Suprapubic skin (tissue), 4 donors: ENCODE measurements around the gene UBXN10. TPM values are rescaled to one million over a fixed set of nuclear protein-coding genes. Genes with fewer than 3 reads are reported as not detected.

Source experiments
- DNase-seq, 2 donors: peaks; one replicate each; pipeline ENCODE4 v3.0.0-alpha.2; 2019; ENCODE audit warnings: low spot score in 2 of 2
- H3K27ac ChIP-seq: fragments of 200-600 bp; sonication (generic); one replicate; pipeline ENCODE4 v1.5.1; 2019
- H3K27me3 ChIP-seq: fragments of 200-600 bp; sonication (generic); one replicate; pipeline ENCODE4 v1.5.1; 2019
- H3K36me3 ChIP-seq: fragments of 200-600 bp; sonication (generic); one replicate; pipeline ENCODE4 v1.5.1; 2019
- H3K4me1 ChIP-seq: fragments of 200-600 bp; sonication (generic); one replicate; pipeline ENCODE4 v1.5.1; 2019
- H3K4me3 ChIP-seq: fragments of 200-600 bp; sonication (generic); one replicate; pipeline ENCODE4 v1.5.1; 2019; ENCODE audit warnings: mild to moderate bottlenecking
- H3K9me3 ChIP-seq: fragments of 200-600 bp; sonication (generic); one replicate; pipeline ENCODE4 v1.5.1; 2019
- CTCF ChIP-seq, 2 donors: fragments of 200-600 bp in 1 of 2; fragments of 450-650 bp in 1 of 2; sonication (generic) in 1 of 2; IDR thresholded peaks; one replicate each; pipeline ENCODE4 v1.5.1; 2016 to 2019; ENCODE audit warnings: antibody characterized with exemption in 2 of 2, mild to moderate bottlenecking in 1 of 2, moderate library complexity in 1 of 2
- EP300 ChIP-seq: sonication (generic); formaldehyde crosslinking; IDR thresholded peaks from one replicate; pipeline ENCODE4 v1.6.1; 2017; ENCODE audit warnings: antibody characterized with exemption
- POLR2A ChIP-seq, 2 donors: fragments of 450-650 bp; IDR thresholded peaks; one replicate each; pipeline ENCODE4 v1.6.1; 2017; ENCODE audit warnings: antibody characterized with exemption in 2 of 2, mild to moderate bottlenecking in 2 of 2, moderate library complexity in 2 of 2
- POLR2AphosphoS5 ChIP-seq, 3 donors: sonication (generic); formaldehyde crosslinking; IDR thresholded peaks; one replicate each; pipeline ENCODE4 v1.6.1; 2017; ENCODE audit warnings: antibody characterized with exemption in 3 of 3
- WGBS: methylation state at CpG from one replicate; pipeline ENCODE4 v1.1.5; 2018; 5-methylcytosine and 5-hydroxymethylcytosine counted together
- total RNA-seq, 4 donors: library from RNA; depleted of rRNA; stranded (reverse); fragments of >200 nt; gene quantifications; one replicate each; pipeline ENCODE4 v1.1.0, GENCODE V29; 2016

The UBXN10 gene
- total RNA-seq, 4 donors from 2014 or later = 0.48 to 1.0 (median 0.68) TPM

GRCh38 chr1:20220036-20220435 lies 34.1 kb downstream of the UBXN10 start:
- Histone ChIP-seq H3K9me3 (no peaks in the 10 kb centered on the region), H3K4me1 (no peaks in the 10 kb centered on the region), H3K27ac (no peak overlapping the region), H3K27me3 (peaks cover 37% of the 10 kb centered on the region), H3K36me3 (no peaks in the 10 kb centered on the region), H3K4me3 (no peak overlapping the region)
- DNase-seq = no peak
- TF ChIP-seq EP300 (no peak), CTCF (IDR thresholded peaks at IDR 0.05) (no peak), POLR2AphosphoS5 (IDR thresholded peaks at IDR 0.05) (no peak), POLR2A (IDR thresholded peaks at IDR 0.05) (no peak)
- WGBS = 32% methylated on average over 5 of the region's 5 CpGs

- DNase-seq = no peak
- H3K27me3 ChIP-seq = peaks cover 45% of the 10 kb centered on the region
- no peak overlapping the region for H3K4me3 ChIP-seq
- no peaks in the 10 kb centered on the region for H3K9me3 ChIP-seq
- TF ChIP-seq CTCF (IDR thresholded peaks at IDR 0.05) (no peak), POLR2AphosphoS5 (IDR thresholded peaks at IDR 0.05) (no peak), POLR2A (IDR thresholded peaks at IDR 0.05) (no peak), EP300 (no peak)
- H3K27ac ChIP-seq = no peak overlapping the region
- no peaks in the 10 kb centered on the region for H3K36me3 ChIP-seq
- no peaks in the 10 kb centered on the region for H3K4me1 ChIP-seq
- 91% methylated on average over 2 of the region's 2 CpGs for WGBS
Observed at GRCh38 chr1:20223106-20223505, 37.2 kb downstream of the UBXN10 start.

- no peak overlapping the region for H3K27ac ChIP-seq
- 65% methylated on average over 18 of the region's 18 CpGs for WGBS
- TF ChIP-seq POLR2A (IDR thresholded peaks at IDR 0.05) (no peak), CTCF (IDR thresholded peaks at IDR 0.05) (no peak), POLR2AphosphoS5 (IDR thresholded peaks at IDR 0.05) (no peak)
- H3K9me3 ChIP-seq = no peaks in the 10 kb centered on the region
- no peak for DNase-seq
- H3K4me3 ChIP-seq = no peak overlapping the region
- H3K36me3 ChIP-seq = no peaks in the 10 kb centered on the region
- no peaks in the 10 kb centered on the region for H3K4me1 ChIP-seq
- peaks cover 52% of the 10 kb centered on the region for H3K27me3 ChIP-seq
Observed at GRCh38 chr1:20223551-20224419, 37.9 kb downstream of the UBXN10 start.

GRCh38 chr1:20224546-20224945 lies 38.6 kb downstream of the UBXN10 start:
- DNase-seq = no peak
- 68% methylated on average over 3 of the region's 3 CpGs for WGBS
- no peaks in the 10 kb centered on the region for H3K4me1 ChIP-seq
- peaks cover 58% of the 10 kb centered on the region for H3K27me3 ChIP-seq
- H3K4me3 ChIP-seq = no peak overlapping the region
- no peak overlapping the region for H3K27ac ChIP-seq
- H3K36me3 ChIP-seq = no peaks in the 10 kb centered on the region
- TF ChIP-seq POLR2A (IDR thresholded peaks at IDR 0.05) (no peak), EP300 (no peak), POLR2AphosphoS5 (IDR thresholded peaks at IDR 0.05) (no peak), CTCF (IDR thresholded peaks at IDR 0.05) (no peak)
- no peaks in the 10 kb centered on the region for H3K9me3 ChIP-seq

- H3K27me3 ChIP-seq = peaks cover 69% of the 10 kb centered on the region
- 57% methylated on average over 4 of the region's 4 CpGs for whole genome bisulfite sequencing
Observed at GRCh38 chr1:20227704-20228103, 41.8 kb downstream of the UBXN10 start.

More at GRCh38 chr1:20227704-20228103, 41.8 kb downstream of the UBXN10 start:
- Histone ChIP-seq H3K4me1 (no peaks in the 10 kb centered on the region), H3K9me3 (no peaks in the 10 kb centered on the region), H3K27ac (no peak overlapping the region), H3K36me3 (no peaks in the 10 kb centered on the region), H3K4me3 (no peak overlapping the region)
- no peak for DNase-seq
- no peak for TF ChIP-seq EP300
- no peak for TF ChIP-seq POLR2AphosphoS5 (IDR thresholded peaks at IDR 0.05)
- TF ChIP-seq CTCF (IDR thresholded peaks at IDR 0.05) = no peak
- no peak for TF ChIP-seq POLR2A (IDR thresholded peaks at IDR 0.05)
